ENCODE measurements around the gene VPS52. TPM values are rescaled to one million over a fixed set of nuclear protein-coding genes. Genes with fewer than 3 reads are reported as not detected.

Gene VPS52
- total RNA-seq, 1 donor from 2014 or later: 32.3 TPM

GRCh38 chr6:33217681-33218080 lies 54.0 kb downstream of the VPS52 start:
- no peak for DNase-seq (ENCODE audit: low read depth)
- no peak overlapping the region for H3K4me3 ChIP-seq (ENCODE audit: low read depth, low read length)

GRCh38 chr6:33217246-33217645 lies 54.4 kb downstream of the VPS52 start:
- Histone ChIP-seq H3K4me3 (ENCODE audit: low read depth, low read length) (no peak overlapping the region), H3K27me3 (ENCODE audit: control insufficient read depth, insufficient read depth, low read length) (peaks cover 8% of the 10 kb centered on the region), H3K36me3 (ENCODE audit: control insufficient read depth, insufficient read depth, low read length) (no peaks in the 10 kb centered on the region)
- no peak for TF ChIP-seq CTCF (IDR thresholded peaks at IDR 0.05; ENCODE audit: insufficient read depth, low read length, poor library complexity, severe bottlenecking)
- no peak for DNase-seq (ENCODE audit: low read depth)

More at GRCh38 chr6:33217681-33218080, 54.0 kb downstream of the VPS52 start:
- TF ChIP-seq CTCF (IDR thresholded peaks at IDR 0.05; ENCODE audit: insufficient read depth, low read length, poor library complexity, severe bottlenecking): no peak
- Histone ChIP-seq H3K27me3 (ENCODE audit: control insufficient read depth, insufficient read depth, low read length) (peaks cover 8% of the 10 kb centered on the region), H3K36me3 (ENCODE audit: control insufficient read depth, insufficient read depth, low read length) (no peaks in the 10 kb centered on the region)

GRCh38 chr6:33216117-33216649 lies 55.5 kb downstream of the VPS52 start:
- no peak for DNase-seq (ENCODE audit: low read depth)
- no peak for TF ChIP-seq CTCF (IDR thresholded peaks at IDR 0.05; ENCODE audit: insufficient read depth, low read length, poor library complexity, severe bottlenecking)
- no peak overlapping the region for H3K4me3 ChIP-seq (ENCODE audit: low read depth, low read length)
- H3K36me3 ChIP-seq (ENCODE audit: control insufficient read depth, insufficient read depth, low read length): no peaks in the 10 kb centered on the region
- peaks cover 8% of the 10 kb centered on the region for H3K27me3 ChIP-seq (ENCODE audit: control insufficient read depth, insufficient read depth, low read length)

GRCh38 chr6:33215271-33216116 lies 56.2 kb downstream of the VPS52 start:
- TF ChIP-seq CTCF (IDR thresholded peaks at IDR 0.05; ENCODE audit: insufficient read depth, low read length, poor library complexity, severe bottlenecking): no peak
- Histone ChIP-seq H3K4me3 (ENCODE audit: low read depth, low read length) (no peak overlapping the region), H3K27me3 (ENCODE audit: control insufficient read depth, insufficient read depth, low read length) (peaks cover 8% of the 10 kb centered on the region), H3K36me3 (ENCODE audit: control insufficient read depth, insufficient read depth, low read length) (no peaks in the 10 kb centered on the region)
- no peak for DNase-seq (ENCODE audit: low read depth)

GRCh38 chr6:33213989-33214335 lies 57.7 kb downstream of the VPS52 start:
- no peak for TF ChIP-seq CTCF (IDR thresholded peaks at IDR 0.05; ENCODE audit: insufficient read depth, low read length, poor library complexity, severe bottlenecking)
- H3K36me3 ChIP-seq (ENCODE audit: control insufficient read depth, insufficient read depth, low read length): peaks cover 2% of the 10 kb centered on the region
- DNase-seq (ENCODE audit: low read depth): no peak
- peak overlapping the region; percentile 41 for H3K4me3 ChIP-seq (ENCODE audit: low read depth, low read length)
- peaks cover 8% of the 10 kb centered on the region for H3K27me3 ChIP-seq (ENCODE audit: control insufficient read depth, insufficient read depth, low read length)

Data from kidney epithelial cell (primary cell).